T47D (cell line): Measurements from ENCODE around the gene ERP27.

Source experiments
- DNase-seq, 2 experiments: peaks; one replicate each; pipeline versions ENCODE4 v3.0.0 to v3.0.0-alpha.2; 2011 to 2012; ENCODE audit warnings: low read depth in 1 of 2, low spot score in 1 of 2
- JUND ChIP-seq: IDR thresholded peaks from 2 replicates; pipeline ENCODE4 v1.6.1; 2012; ENCODE audit warnings: low read depth
- in situ Hi-C: cut with HindIII; loops from 2 replicates; pipeline ENCODE4 v1.10.0; 2016; ENCODE audit warnings: low sequenced_read_pairs, low pct_unique_long_range_greater_than_20kb

Gene ERP27

DNA sequence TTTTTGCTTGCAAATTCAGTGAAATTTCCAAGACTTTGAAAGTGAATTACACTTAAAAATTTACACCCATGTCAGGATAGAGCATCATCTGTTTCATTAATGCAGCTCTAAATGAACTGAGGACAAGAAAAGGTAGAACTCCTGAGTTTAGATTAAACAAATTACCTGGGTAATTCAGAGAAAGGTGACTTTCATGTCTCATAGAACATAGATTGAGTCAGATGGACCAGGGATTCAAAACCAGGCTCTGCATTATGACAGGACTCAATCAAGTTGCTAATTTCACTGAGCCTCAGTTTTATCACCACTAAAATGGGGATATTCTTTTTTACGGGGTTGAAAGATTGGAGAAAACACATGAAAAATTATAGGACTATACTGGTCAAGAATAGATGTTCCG lies 18.6 kb upstream of the ERP27 start:
- no peak for DNase-seq
- TF ChIP-seq JUND = no peak
- in situ Hi-C loops = no loop called here

DNA sequence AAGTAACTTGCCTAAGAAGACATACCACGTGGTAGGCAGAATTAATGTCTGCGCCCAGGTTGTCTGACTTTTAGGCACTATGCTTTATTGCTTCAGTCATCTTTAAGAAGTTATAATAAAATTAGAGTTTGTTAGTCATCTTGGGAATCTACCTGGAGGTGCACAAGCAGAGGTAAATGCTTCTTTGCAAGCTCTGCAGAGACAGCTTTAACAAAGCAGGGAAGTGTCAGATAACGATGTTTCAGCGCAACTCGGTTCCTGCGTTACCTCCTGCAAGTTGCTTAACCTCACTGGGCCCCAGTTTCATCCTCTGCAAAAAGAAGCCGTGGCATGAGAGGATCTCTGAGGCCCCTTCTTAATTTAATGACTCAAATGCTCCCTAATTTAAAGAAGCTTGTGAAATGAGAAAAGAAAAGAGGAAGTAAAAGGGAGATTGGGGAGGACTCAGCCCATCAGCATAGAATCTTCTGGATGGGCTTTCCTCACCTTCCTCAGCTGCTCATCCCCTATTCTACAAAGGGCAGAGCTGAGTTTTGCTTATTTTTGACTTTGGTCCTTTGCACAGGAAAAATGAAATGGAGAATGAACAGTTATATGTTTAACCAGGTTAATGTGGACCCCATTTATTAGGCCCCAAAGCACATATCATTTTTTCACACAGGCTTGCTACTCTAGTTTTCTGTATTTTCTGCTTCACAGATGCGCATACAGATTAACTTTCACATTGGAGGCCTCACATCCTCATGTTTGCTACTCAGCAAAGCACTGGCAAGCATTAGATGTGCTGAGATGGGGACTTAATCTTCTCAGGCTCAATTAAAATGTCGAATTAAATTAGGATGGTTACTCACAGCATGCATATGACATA lies 17.9 kb upstream of the ERP27 start:
- in situ Hi-C loops = no loop called here
- DNase-seq = no peak
- no peak for TF ChIP-seq JUND

DNA sequence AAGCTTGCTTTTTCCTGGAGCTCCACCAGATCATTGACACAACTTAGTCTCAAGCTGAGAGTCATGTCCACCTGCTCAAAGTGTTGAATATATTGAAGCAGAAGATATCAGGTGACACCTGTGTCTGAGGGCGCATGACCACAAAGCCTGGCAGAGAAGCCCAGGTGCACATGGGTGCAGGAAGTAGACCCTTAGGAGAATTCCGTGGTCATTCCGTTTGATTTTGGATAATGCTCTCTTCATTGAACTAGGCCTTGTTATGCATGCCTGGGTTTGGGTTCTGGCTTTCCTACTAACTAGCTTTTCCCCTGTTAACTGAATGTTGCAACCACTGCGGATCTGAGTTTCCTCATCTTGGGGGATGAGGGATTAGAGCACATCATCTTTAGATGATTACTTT lies 15.9 kb upstream of the ERP27 start:
- TF ChIP-seq JUND = no peak
- peak in 1 of 2 experiments; percentile 27 for DNase-seq
- in situ Hi-C loops = no loop called here

DNA sequence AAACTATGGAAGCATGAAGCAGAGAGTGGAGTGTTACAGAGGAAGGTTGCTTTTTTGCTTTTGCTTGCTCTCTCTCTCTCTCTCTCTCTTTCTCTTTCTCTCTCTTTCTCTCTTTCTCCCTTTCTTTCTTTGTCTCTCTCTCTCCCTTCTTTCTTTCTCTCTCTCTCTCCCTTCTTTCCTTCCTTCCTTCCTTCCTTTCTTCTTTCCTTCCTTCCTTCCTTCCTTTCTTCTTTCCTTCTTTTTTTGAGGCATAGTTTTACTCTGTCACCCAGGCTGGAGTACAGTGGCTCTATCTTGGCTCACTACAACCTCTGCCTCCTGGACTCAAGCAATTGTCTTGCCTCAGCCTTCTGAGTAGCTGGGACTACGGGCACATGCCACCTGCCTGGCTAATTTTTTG lies 15.4 kb upstream of the ERP27 start:
- in situ Hi-C loops = no loop called here

DNA sequence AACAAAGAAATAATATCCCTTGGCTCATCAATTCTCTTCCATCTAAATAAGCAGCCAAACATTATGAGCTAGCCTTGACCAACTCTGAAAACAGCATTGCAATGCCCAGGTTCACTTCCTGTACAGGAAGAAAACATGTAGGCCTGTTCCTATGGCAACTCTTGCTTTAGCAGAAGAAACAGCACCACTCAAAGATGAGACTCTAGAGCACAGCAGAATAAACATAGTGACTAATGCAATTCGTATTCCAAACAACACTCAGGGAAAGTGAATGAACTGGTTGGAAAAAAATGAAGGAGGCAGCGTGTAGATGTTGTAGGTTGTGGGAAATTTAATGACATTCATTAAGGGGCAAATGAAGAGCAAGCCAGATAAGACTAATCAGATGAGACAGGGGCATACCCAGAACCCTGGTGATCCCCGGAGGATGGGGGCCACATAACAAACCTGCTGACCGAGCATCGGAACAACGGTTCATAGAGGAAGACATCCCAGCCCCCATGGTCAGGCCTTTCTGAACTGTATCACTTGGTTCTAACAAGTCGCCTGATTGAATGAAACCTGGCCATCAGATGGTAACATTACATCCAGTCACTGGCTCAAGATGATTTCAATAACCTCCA lies 14.1 kb upstream of the ERP27 start:
- TF ChIP-seq JUND = no peak
- in situ Hi-C loops = no loop called here
- DNase-seq = no peak

More for the DNA sequence above, 15.4 kb upstream of the ERP27 start:
- TF ChIP-seq JUND = no peak
- no peak for DNase-seq

DNA sequence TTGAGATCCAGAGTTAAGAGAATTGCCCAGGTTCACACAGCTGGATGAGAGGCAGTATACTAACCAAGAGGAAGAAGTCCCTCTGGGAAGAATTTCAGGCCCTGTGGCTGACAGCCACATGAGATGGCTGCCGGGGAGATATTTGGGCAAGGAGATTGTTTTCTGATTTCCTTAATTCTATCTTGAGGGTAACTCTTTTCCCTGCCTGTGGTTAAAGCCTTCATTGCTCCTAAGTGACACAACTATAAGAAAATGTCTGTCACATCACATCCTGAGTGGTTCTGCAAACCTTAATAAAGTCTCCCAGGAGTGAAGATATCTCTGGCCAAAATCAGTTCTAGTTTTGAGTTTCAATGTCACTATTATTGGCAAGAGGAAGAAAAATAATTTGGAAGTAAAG lies 13.5 kb upstream of the ERP27 start:
- in situ Hi-C loops = no loop called here
- DNase-seq = no peak
- TF ChIP-seq JUND = no peak

DNA sequence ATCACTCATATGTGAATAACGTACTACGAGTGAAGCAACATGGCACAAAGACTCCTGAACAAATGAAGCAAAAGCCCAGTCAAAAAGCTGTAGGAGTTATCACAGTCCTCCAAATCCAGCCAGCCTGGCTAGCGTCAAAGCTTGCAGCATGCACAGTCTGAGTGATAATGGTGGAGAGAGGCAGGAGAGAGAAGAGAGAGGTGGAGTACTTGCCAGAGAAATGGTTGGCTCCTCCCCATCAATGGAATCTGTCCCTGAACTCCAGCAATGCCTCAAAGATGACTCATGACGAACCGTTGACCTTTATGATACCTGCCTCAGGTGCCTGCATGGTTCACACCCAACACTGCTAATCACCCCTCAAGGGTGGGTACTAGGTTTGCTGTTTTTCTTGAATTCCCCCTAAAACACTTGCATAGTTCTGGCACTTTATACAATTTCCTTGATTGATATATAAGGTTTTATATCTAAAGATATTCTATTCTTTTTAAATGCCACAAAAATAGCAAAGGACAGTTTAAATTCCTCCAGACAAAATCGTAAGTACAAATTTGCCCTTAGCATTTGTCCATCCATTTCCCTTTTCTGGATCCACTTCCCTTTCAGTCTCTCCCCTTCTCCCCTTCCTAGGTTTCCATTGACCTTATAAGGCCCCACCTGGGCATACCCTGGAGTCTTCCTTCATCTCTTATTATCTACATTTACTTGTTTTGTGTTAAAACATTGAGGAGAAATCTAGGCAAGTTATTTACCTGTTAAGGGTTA lies 12.8 kb upstream of the ERP27 start:
- in situ Hi-C loops = no loop called here
- no peak for DNase-seq
- no peak for TF ChIP-seq JUND

DNA sequence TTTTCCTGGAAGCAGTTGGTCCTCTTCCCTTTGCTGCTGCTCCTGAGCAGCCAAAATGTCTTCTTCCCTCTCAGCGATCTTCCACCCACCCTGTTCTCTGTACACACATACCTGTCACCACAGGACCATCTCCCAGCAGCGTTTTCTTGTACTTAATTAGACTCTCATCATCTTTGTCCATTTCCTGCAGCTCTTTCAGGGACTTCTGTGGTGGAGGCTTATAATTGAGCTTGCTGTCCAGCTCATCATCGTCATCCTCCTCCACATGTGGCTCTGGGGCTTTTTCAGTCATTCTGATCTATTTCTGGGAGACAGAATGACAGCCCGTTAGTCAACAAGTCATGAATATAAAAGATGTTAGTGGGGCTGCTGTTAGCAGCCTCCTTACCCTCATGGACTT lies 12.1 kb upstream of the ERP27 start:
- no peak for DNase-seq
- in situ Hi-C loops = no loop called here
- no peak for TF ChIP-seq JUND

DNA sequence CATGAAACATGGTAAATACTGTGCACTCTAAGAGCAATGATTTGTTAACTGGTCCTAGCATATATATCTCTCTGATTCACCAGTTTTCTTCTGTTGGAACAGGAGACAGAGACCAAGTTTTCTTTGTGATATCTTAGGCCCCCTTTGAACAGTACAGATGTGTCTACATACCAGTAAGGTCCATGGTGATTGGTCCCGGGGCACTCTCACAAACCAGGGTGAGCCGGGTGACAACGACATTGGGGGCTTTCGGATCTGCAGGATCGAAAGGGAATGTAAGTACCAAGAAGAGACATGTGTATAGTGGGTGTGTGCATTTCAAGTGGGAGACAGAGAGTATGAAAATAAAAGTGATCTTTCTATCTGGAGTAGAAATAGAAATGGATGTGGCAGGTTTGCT lies 11.3 kb upstream of the ERP27 start:
- no peak for DNase-seq
- in situ Hi-C loops = no loop called here
- no peak for TF ChIP-seq JUND

DNA sequence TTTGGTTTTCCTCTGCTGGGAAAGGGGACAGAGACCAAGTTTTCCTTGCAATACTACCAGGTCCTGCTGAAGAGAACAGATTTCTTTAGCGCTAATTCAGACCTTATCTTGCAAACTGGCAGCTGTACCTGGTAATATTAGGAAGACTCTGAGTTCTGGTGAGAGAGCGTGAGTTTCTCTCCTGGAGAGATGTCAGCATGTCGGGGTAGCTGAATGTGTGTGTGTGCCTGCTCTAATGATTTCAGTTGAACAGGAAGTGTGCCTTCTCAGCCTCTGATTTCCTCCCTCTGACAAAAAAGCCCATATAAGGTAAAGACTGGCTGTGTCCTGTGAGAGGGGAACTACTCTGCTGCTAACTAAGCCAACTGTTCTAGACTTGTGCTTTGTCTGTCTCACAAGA lies 10.3 kb upstream of the ERP27 start:
- in situ Hi-C loops = no loop called here
- no peak for DNase-seq
- TF ChIP-seq JUND = no peak

DNA sequence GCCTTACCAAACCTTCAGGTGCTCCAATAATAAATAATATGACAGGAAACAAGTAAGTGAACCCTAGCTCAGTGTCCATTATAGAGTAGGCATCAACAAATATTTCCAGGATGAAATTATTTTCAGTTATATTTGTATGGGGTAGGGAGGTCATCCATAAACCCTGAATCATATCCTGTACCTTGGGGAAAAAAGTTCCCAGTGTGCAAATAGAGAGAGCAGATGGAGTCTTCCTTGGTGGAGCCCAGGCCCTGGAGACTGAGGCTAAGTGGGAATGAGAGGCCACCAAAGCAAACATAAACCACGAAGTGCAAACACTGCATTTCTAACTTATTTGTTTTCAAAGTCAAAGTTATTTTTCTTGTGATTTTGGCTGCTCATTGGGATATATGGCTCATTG lies 8.5 kb upstream of the ERP27 start:
- TF ChIP-seq JUND = no peak
- in situ Hi-C loops = no loop called here
- no peak for DNase-seq

DNA sequence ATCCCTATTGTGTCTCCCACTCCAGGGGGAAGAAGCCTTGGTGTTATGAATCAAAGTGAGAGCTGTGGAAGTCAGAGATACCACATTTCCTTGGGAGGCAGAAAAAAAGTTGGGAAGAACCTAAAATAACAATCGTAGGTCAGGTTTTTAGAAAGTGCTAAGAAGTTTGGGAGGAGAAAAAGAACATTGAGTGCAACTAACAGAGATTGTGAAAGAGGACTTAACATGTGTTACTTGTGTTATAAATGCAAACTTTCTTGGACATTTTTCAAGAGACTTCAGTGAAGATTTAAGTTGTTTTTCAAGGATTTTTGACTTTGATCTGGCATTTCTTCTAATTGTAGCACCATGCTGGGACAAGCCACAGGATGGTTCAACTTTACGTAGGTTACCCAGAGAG lies 7.8 kb upstream of the ERP27 start:
- in situ Hi-C loops = no loop called here
- no peak for TF ChIP-seq JUND
- DNase-seq = no peak

DNA sequence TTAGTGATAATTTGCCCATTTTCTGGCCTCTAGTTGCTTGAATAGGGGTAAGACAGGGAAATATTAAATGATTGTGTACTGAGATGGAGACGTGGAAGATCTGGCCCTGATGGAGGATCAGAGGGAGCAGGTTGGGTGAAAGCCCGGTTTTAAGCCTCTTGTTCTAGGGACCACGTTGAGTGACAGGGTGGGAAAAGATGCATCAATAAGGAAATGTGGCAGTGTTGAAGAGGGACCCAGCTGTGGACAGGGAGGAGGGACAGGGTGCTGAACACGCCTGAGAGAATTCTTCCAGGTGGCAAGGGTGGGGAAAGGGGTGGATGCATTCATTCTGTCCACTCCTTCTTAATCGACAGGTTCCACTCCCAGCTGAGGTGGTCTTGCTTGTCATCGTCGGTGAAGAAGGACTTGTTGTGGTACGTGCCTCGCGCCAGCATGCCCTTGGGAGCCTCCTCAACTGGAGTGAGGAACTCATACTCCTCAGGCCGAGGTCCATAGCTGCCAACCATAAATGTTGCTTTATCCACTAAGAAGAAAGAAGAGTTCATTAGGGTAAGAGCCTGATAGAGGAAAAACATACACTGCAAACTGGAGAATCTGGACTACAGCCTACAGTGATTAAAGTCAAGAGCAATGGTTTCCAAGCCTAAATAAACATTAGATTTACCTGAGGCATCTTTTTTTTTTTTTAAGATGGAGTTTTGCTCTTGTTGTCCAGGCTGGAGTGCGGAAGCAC lies 4.0 kb upstream of the ERP27 start:
- no peak for DNase-seq
- no peak for TF ChIP-seq JUND
- in situ Hi-C loops = no loop called here
